GM10266 (cell line): Measurements from ENCODE around the gene SLA2.
"Not testable (repeated sequence)": the region's sequence is repeated elsewhere in the genome, so short reads cannot be mapped to it uniquely, and the experiment has no call there.

Experiments
- DNase-seq: peaks from one replicate; pipeline ENCODE4 v3.0.0; 2012; ENCODE audit errors: extremely low spot score
- CTCF ChIP-seq: IDR thresholded peaks from 2 replicates; pipeline ENCODE4 v1.5.1; 2012; ENCODE audit warnings: mild to moderate bottlenecking, low read depth; ENCODE audit not compliant: control insufficient read depth, insufficient read depth; ENCODE audit errors: missing control alignments

The SLA2 gene

GRCh38 chr20:36573798-36574365 lies 72.1 kb downstream of the SLA2 start:
- DNase-seq, result peak; percentile 74
- TF ChIP-seq CTCF, result no peak

- no peak for TF ChIP-seq CTCF
- peak; percentile 100 for DNase-seq
Measured at GRCh38 chr20:36573103-36573797, 72.7 kb downstream of the SLA2 start, which contains the start of gene TGIF2. TSS of gene TGIF2 (plus strand) at chr20:36573597. CDS start at chr20:36578775, 5,178 bp downstream.

GRCh38 chr20:36572701-36573102 lies 73.3 kb downstream of the SLA2 start:
- no peak for TF ChIP-seq CTCF
- peak; percentile 49 for DNase-seq

- DNase-seq, result no peak
- no peak for TF ChIP-seq CTCF
Measured at GRCh38 chr20:36571564-36572504, 74.2 kb downstream of the SLA2 start.

DNA sequence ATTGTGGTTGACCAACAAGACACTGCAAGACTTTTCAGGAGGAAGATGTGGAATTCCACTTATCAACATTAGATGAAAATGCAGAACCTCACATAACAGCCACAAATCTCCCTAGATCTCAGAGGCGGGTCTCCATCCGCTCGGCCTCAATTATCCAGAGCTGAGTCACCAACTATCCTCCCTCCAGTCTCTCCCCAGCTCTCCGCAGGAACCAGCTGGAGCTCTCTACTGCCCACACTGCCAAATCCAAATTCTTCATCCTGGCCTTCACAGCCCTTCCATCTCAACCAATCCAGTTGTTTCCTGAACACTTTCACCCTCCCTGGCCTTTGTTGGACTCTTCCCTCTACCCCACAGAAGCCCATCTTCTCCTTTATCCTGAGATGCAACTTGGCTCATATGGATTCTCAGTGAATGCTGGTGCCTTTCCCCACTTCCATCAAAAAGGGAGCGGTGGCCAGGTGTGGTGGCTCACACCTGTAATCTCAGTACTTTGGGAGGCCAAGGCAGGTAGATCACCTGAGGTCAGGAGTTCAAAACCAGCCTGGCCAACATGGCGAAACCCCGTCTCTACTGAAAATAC lies 76.1 kb downstream of the SLA2 start:
- DNase-seq, result no peak
- TF ChIP-seq CTCF, result no peak

GRCh38 chr20:36565520-36565919 lies 80.5 kb downstream of the SLA2 start:
- no peak for DNase-seq
- no peak for TF ChIP-seq CTCF

DNA sequence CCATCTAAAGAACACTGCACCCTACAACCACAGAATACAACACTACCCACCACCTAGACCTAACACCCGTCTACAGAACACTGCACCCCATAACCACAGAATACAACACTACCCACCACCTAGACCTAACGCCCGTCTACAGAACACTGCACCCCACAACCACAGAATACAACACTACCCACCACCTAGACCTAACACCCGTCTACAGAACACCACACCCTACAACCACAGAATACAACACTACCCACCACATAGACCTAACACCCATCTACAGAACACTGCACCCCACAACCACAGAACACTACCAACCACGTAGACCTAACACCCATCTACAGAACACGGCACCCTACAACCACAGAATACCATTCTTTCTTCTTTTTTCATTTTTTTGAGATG lies 81.3 kb downstream of the SLA2 start:
- DNase-seq, result not testable (repeated sequence)

DNA sequence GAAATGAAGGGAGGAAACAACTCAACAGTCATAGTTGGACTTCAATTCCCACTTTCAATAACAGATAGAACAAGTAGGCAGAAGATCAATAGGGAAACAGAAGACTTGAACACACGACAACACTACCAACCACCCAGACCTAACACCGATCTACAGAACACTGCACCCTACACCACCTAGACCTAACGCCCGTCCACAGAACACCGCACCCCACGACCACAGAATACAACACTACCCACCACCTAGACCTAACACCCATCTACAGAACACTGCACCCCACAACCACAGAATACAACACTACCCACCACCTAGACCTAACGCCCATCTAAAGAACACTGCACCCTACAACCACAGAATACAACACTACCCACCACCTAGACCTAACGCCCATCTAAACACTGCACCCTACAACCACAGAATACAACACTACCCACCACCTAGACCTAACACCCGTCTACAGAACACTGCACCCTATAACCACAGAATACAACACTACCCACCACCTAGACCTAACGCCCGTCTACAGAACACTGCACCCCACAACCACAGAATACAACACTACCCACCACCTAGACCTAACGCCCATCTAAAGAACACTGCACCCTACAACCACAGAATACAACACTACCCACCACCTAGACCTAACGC lies 81.8 kb downstream of the SLA2 start:
- DNase-seq, result not testable (repeated sequence)
